Astrocyte of the spinal cord (primary cell): ENCODE data around the gene GPR78.

ENCODE experiments used
- DNase-seq: peaks from one replicate; pipeline ENCODE4 v3.0.0; 2011; ENCODE audit warnings: low read depth, low spot score
- H3K4me3 ChIP-seq: 2 replicates; pipeline ENCODE4 v1.5.1; 2011; ENCODE audit warnings: low read depth, mild to moderate bottlenecking, low read length, moderate library complexity
- CTCF ChIP-seq: IDR thresholded peaks from 2 replicates; pipeline ENCODE4 v1.5.1; 2012; ENCODE audit warnings: low read depth, mild to moderate bottlenecking, low read length, inconsistent platforms
- in situ Hi-C: cut with HindIII; loops from 2 replicates; pipeline ENCODE4 v1.10.0; 2017; ENCODE audit warnings: low sequenced_read_pairs

GPR78 gene

GRCh38 chr4:8600686-8601085 is 20.5 kb downstream of the GPR78 start:
- in situ Hi-C loops, result no loop called here
- no peak overlapping the region for H3K4me3 ChIP-seq
- no peak for TF ChIP-seq CTCF
- no peak for DNase-seq

GRCh38 chr4:8601086-8601485 is 20.9 kb downstream of the GPR78 start:
- TF ChIP-seq CTCF, result no peak
- H3K4me3 ChIP-seq, result no peak overlapping the region
- DNase-seq, result no peak
- in situ Hi-C loops, result no loop called here

- no peak for DNase-seq
- TF ChIP-seq CTCF, result no peak
- in situ Hi-C loops, result no loop called here
These were observed 21.4 kb downstream of the GPR78 start for GRCh38 chr4:8601556-8601955.

GRCh38 chr4:8602686-8603430 is 22.7 kb downstream of the GPR78 start:
- no peak overlapping the region for H3K4me3 ChIP-seq
- no peak for TF ChIP-seq CTCF
- DNase-seq, result no peak
- in situ Hi-C loops, result no loop called here

More at GRCh38 chr4:8601556-8601955, 21.4 kb downstream of the GPR78 start:
- no peak overlapping the region for H3K4me3 ChIP-seq

- H3K4me3 ChIP-seq, result no peak overlapping the region
- in situ Hi-C loops, result no loop called here
- TF ChIP-seq CTCF, result no peak
- no peak for DNase-seq
These were observed 23.7 kb downstream of the GPR78 start for GRCh38 chr4:8603931-8604330.

GRCh38 chr4:8605289-8605688 is 25.1 kb downstream of the GPR78 start:
- in situ Hi-C loops, result no loop called here
- H3K4me3 ChIP-seq, result no peak overlapping the region
- DNase-seq, result no peak
- no peak for TF ChIP-seq CTCF
